HG02623 (cell line): ENCODE data around the gene CNOT6.

Experiments
- ATAC-seq: cut with Tn5 transposase; IDR thresholded peaks from one replicate; pipeline ENCODE4 v1.9.1; 2021; ENCODE audit warnings: moderate library complexity; ENCODE audit not compliant: unreplicated experiment

CNOT6 gene

GRCh38 chr5:180613814-180614188 is 119.6 kb downstream of the CNOT6 start:
- no peak for ATAC-seq

- no peak for ATAC-seq
These were observed 124.3 kb downstream of the CNOT6 start for GRCh38 chr5:180618487-180618828.

GRCh38 chr5:180618829-180619562 is 124.8 kb downstream of the CNOT6 start:
- ATAC-seq, result no peak

GRCh38 chr5:180619563-180619915 is 125.4 kb downstream of the CNOT6 start:
- no peak for ATAC-seq

GRCh38 chr5:180620014-180620413 is 125.8 kb downstream of the CNOT6 start:
- no peak for ATAC-seq

- no peak for ATAC-seq
These were observed 127.1 kb downstream of the CNOT6 start for GRCh38 chr5:180621311-180621710.

GRCh38 chr5:180622910-180623309 is 128.7 kb downstream of the CNOT6 start:
- ATAC-seq, result no peak

- no peak for ATAC-seq
These were observed 129.2 kb downstream of the CNOT6 start for GRCh38 chr5:180623411-180623834.

- ATAC-seq, result no peak
These were observed 129.7 kb downstream of the CNOT6 start for GRCh38 chr5:180623844-180624243.

GRCh38 chr5:180624587-180624986 is 130.4 kb downstream of the CNOT6 start:
- no peak for ATAC-seq

- no peak for ATAC-seq
These were observed 131.1 kb downstream of the CNOT6 start for GRCh38 chr5:180625125-180625790.

GRCh38 chr5:180625791-180626660 is 131.8 kb downstream of the CNOT6 start:
- no peak for ATAC-seq

- no peak for ATAC-seq
These were observed 132.6 kb downstream of the CNOT6 start for GRCh38 chr5:180626661-180627385.

- no peak for ATAC-seq
These were observed 133.4 kb downstream of the CNOT6 start for GRCh38 chr5:180627386-180628120.
